Stimulated activated CD4-positive, alpha-beta T cell treated with anti-CD3 and anti-CD28 coated beads, Interleukin-15, amount 100 ng/mL, for 24 hours (primary cell): ENCODE measurements around the gene EFHD2.
"Not testable (repeated sequence)": the region's sequence is repeated elsewhere in the genome, so short reads cannot be mapped to it uniquely, and the experiment has no call there.

Source experiments
- DNase-seq: peaks from one replicate; pipeline ENCODE4 v3.0.0-alpha.2; 2020

EFHD2 gene

DNA sequence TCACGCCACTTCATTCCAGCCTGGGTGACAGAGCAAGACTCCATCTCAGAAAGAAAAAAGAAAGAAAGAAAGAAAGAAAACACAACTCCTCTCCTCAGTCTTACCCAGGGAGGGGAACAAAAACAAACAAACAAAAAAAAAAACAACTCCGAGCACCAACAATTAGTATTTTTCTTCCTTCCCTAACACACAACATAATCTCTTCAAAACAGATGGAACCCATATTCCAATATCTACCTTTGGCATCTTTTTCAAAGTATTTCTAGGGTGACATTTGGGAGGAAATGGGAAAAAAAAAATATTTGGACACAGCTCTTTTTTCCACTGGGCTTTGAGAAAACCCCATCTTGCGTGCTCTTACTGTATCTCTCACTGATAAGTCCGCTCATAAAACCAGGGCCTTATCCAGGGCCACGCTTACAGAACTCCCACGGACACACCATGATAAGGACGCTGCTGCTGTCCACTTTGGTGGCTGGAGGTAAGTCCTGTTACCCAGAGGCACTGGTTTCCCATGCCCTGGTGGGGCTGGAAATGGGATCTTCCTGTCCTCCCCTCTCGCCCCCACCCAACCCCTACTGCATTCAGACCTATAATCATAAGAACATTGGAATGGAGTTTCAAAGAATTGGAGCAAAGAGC, 46.7 kb downstream of the EFHD2 start, which contains the start of gene CELA2A:
Gene CELA2A, plus strand, starts transcription at position 420 of the 642 bp plus-strand sequence. Its CDS starts 22 bp downstream, at position 442.
- DNase-seq: no peak

DNA sequence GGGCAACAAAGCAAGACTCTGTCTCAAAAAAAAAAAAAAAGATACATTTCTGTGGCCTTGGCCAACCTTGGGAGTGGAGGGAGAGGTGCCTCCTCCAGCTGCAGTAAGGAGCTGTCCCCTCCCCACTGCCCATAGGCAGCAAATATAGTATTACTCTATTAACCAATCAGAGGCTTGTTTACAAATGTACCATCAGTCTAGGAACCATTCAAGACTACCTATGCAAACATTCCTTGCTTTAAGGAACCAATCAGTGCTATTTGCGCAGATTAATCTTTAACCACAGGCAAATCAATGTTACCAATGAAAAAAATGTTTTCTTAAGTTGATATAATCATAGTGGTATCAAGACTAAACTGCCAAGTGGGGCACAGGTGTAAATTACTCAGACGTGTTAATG, 47.9 kb downstream of the EFHD2 start:
- no peak for DNase-seq

GRCh38 chr1:15458388-15458787, 48.7 kb downstream of the EFHD2 start:
- DNase-seq: not testable (repeated sequence)

DNA sequence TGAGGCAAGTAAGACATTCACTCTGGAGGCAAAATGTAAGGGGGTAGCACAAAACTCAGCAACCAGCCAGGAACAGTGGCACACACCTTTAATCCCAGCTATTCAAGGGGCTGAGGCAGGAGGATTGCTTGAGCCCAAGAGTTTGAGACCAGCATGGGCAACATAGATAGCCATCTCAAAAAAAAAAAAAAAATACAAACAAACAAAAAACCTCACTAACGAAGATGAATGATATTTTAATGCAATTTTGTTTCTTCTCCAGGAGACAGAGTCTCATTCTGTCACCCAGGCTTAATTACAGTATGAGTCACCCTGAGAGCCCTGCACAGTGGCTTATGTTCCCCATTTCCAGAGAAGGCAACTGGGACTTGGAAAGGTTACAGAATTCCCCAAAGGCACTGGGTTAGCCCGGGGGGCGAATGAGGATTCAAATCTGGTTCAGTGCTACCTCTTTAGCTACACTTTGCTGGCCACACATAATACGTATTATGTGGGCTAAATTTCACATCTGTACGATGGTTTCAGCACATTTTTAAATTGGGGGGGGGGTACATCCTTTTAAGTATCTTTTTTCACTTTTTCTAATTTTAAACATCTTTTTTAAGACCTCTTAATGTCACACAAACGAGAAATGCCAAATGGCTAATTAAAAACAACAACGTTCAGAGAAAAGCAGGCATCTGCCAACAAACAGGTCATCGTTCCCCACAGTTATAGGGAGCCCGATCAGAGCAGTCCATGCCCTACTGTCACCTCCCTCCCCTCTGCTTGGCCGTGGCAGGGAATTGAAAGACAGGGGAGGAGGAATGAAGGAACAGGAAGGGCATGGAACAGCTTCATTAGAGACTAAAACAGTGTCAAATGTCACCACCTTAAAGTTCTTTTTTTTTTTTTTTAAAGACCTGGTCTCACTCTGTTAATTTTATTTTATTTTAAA, 50.4 kb downstream of the EFHD2 start:
- no peak for DNase-seq

- no peak for DNase-seq
Observed at GRCh38 chr1:15460708-15461095, 51.0 kb downstream of the EFHD2 start.

DNA sequence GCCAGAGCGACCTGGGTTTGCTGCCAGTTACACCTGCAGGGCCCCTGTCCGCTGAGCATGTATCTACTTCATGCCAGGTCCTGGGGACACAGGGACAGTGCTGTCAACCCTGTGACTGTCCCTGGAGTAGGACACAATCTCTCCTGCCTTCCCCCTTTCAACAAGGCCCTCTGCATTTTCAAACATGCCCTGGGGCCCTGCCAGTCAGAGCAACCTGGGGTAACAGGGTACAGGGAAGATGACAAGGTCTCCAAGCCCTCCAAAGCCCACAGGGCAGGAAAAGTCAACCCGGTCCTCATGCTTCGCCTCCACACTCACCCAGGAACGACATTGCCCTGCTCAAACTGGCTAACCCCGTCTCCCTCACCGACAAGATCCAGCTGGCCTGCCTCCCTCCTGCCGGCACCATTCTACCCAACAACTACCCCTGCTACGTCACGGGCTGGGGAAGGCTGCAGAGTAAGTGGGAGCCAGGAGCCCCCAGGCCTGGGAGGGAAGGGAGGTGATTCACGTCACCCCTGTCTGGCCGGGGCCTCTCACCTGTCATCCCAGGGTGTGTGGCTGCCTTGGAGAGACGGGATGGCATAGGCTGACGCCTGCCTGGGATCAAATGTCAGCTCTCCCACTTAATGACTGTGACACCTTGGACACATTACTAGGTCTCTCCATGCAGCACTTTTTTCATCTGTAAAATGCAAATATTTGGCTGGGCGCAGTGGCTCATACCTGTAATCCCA, 53.5 kb downstream of the EFHD2 start:
- DNase-seq: not testable (repeated sequence)

DNA sequence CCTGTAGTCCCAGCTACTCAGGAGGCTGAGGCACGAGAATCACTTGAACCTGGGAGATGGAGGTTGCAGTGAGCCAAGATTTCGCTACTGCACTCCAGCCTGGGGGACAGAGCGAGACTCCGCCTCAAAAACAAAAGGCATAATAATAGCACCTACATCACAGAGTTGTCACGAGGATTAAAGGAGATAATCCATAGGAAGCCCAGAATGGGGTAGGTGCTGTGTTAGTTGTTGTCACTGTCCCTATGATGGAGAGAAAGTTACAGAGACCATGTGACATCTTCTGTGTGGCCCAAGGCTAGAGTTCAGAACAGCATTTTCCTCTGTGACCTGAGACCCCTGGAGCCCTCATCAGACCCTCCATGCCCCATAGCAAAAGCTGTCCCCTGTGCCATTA, 54.2 kb downstream of the EFHD2 start:
- not testable (repeated sequence) for DNase-seq

GRCh38 chr1:15465674-15466073, 56.0 kb downstream of the EFHD2 start:
- no peak for DNase-seq

- DNase-seq: not testable (repeated sequence)
Observed at GRCh38 chr1:15466955-15467625, 57.4 kb downstream of the EFHD2 start.

- DNase-seq: no peak
Observed at GRCh38 chr1:15468145-15468544, 58.5 kb downstream of the EFHD2 start.

GRCh38 chr1:15469361-15469760, 59.7 kb downstream of the EFHD2 start:
- no peak for DNase-seq

GRCh38 chr1:15469821-15470448, 60.2 kb downstream of the EFHD2 start:
- not testable (repeated sequence) for DNase-seq

DNA sequence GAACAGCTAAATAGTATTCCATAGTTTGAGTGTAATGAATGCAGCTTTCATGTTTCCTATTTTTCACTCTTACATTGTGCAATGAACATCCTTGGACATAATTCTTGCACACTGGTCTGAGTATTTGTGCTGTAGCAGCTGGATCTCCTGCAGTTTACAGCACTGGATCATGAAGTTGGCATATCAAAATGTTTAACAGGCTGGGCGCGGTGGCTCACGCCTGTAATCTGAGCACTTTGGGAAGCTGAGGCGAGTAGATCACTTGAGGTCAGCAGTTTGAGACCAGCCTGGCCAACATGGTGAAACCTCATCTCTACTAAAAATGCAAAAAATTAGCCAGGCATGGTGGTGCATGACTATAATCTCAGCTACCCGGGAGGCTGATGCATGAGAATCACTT, 61.4 kb downstream of the EFHD2 start:
- not testable (repeated sequence) for DNase-seq

DNA sequence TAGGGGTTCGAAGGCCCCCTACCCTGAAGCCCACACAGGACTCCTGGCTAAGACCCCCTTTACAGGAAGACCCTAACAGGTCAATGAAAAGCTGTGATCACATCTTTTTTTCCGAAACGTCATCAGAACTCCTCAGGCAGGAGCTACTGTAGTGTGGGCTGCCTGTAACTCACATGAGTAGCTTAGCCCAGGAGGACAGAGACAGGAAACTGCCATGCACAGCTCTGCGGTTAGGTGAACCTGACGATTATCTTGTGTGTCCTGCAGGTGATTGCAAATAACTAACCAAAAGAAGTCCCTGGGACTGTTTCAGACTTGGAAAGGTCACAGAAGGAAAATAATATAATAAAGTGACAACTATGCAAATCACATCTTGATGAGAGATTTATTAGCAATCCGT, 62.0 kb downstream of the EFHD2 start:
- DNase-seq: not testable (repeated sequence)

DNA sequence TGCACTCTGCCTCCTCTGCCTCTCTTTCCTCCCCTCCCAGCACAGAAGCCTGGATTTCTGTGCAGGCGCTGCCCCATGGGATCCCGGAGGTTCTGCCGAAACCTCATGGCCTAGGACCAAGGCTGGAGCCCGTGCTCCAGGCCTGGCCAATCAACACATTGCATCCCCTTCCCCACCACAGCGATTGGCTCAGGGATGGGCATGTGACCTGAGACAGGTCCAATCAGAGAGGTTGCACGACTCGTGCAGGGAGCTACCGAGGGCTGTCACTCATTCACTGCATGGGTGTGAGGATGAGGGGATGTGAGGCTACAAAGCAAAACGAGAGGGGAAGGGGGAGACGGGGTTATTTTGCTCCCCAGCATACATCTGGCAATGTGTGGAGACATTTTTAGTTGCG, 62.9 kb downstream of the EFHD2 start:
- no peak for DNase-seq

DNA sequence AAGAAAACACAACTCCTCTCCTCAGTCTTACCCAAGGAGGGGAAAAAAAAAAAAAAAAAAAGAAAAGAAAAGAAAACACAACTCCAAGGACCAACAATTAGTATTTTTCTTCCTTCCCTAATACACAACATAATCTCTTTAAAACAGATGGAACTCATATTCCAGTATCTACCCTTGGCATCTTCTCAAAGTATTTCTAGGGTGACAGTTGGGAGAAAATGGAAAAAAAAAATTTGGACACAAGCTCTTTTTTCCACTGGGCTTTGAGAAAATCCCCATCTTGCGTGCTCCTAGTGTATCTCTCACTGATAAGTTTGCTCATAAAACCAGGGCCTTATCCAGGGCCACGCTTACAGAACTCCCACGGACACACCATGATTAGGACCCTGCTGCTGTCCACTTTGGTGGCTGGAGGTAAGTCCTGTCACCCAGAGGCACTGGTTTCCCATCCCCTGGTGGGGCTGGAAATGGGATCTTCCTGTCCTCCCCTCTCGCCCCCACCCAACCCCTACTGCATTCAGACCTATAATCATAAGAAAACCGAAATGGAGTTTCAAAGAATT, 66.1 kb downstream of the EFHD2 start, which contains the start of gene CELA2B:
Gene CELA2B, plus strand, starts transcription at position 353 of the 563 bp plus-strand sequence. Its CDS starts 22 bp downstream, at position 375.
- DNase-seq: no peak

DNA sequence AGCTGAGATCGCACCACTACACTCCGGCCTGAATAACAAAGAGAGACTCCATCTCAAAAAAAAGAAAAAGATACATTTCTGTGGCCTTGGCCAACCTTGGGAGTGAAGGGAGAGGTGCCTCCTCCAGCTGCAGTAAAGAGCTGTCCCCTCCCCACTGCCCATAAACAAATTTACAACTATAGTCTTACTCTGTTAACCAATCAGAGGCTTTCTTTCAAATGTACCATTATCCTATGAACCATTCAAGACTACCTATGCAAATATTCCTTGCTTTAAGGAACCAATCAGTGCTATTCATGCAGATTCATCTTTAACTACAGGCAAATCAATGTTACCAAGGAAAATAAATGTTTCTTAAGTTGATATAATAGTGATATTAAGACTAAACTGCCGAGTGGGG, 67.2 kb downstream of the EFHD2 start:
- no peak for DNase-seq

DNA sequence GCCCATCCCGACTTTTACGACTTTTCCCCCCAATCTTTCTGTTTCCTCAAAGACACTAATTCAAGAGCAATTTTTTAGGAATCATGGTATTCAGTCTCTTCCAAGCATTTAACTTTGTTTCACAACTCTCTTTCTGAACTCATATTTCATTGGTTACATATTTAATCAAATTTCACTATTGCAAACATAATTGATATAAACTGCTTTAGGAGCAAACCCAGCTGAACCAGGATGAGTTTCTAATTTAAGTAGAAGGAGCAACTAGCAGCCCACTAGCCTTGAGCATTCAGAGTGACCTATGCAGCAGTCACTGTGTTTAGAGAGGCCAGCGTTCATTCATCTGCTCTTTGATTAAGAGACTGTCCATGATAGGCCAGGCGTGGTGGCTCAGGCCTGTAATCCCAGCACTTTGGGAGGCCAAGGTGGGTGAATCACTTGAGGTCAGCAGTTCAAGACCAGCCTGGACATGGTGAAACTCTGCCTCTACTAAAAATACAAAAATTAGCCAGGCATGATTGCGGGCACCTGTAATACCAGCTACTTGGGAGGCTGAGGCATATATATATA, 68.0 kb downstream of the EFHD2 start:
- DNase-seq: no peak
